Hematopoietic multipotent progenitor cell treated with erythropoietin and hydrocortisone succinate and interleukin-3 and kit ligand, for 6 days (in vitro differentiated cells): ENCODE results near the gene MAML3.

Source experiments
- DNase-seq: peaks from one replicate; pipeline ENCODE4 v3.0.0-alpha.2; 2015

Gene MAML3

DNA sequence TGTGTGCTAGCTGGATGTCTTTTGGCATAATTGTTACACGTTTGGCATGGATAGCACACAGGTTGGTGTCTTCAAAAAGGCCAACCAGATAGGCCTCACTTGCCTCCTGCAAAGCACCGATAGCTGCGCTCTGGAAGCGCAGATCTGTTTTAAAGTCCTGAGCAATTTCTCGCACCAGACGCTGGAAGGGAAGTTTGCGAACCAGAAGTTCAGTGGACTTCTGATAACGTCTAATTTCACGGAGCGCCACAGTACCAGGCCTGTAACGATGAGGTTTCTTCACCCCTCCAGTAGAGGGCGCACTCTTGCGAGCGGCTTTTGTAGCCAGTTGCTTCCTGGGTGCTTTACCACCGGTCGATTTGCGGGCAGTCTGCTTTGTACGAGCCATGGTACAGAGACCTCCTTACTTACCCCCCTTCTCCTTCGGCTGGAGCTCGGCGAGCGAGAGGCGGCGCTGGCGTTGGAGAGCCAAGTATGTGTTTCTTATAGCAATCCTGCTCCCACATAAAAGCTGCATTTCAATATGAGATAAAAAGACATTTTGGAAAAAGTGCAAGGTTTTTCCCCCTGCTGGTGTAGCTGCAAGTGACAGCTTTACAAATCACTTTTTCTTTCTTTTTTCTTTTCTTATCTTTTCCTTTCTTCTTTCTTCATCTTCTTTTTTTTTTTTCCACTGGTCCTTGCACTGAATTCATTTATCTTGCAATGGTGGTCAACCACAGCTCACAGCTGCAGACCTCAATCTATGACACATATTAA, 455.6 kb downstream of the MAML3 start:
- DNase-seq = peak; percentile 49

DNA sequence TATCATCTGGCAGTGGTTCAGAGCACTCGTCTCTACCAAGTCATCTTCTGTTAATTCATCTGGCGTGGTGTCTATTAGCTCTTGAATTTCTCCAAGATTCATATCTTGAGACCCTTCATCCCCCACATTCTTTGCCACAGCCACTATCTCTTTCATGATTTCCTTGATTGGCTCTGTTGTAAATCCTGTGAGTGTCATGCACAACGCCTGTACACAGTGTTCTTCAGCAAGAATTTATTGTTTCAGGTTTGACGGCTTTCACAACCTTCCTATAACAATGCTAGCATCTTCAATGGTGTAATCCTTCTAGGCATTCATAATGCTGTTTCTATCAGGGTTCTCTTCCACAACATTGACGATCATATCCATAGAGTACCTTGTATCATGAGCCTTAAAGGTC, 457.5 kb downstream of the MAML3 start:
- no peak for DNase-seq

DNA sequence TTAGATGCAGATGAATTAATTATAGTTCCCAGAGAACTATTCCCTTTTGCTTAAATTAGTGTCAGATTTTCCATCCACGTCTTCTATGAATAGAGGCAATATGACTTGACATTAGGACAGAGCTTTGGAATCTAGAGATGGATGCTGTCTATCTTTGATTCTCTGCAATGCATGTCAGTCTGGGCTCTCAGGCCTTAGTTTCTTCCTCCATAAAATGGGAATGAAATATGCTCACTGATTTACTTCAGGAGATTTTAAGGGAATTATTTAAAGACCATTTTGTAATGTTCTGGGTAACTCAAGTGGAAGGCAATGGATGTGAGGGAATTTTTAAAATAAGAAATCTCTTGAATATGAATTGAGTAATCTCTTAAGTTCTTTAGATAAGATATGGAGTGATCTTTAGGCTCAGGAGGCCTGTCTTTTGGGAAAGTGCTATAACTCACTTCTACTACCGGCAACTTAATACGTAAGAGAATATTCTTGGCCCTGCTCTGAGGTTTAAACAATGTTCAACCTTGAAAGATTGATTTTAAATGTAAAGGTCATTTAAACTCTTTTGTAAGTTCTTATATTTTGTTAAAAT, 459.4 kb downstream of the MAML3 start:
- DNase-seq = no peak

DNA sequence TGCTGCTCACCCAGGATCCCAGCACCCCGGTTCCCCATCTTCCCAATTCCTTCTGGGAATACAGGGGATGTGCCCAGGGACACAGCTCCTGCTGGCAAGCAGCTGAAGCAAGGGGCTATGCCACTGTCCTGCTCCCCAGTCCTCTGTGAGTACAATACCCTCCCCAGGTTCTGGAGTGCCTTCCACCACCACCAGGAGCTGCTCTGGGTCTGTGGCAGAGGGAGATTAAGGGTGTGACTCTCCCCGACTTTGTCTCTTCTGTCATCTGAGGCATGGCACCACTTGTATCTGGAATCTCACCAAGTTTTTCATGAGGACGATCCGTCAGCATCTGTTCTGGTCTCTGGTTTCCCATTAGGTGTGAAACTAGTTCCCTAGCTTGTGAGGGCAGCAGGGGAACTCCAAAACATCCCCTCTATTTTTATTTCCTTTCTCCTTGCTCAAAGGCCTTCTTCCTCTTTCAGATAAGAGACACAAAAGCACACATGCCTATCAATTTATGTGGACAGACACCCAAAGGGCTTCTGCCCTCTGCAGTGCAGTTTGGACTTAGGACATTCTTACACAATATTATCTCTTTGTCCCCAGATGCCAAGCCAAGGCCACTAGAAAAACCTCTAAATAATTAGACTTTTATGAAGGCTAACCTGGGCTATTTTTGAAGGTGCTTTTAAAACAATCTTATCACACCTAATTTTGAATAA, 461.5 kb downstream of the MAML3 start:
- peak; percentile 83 for DNase-seq

DNA sequence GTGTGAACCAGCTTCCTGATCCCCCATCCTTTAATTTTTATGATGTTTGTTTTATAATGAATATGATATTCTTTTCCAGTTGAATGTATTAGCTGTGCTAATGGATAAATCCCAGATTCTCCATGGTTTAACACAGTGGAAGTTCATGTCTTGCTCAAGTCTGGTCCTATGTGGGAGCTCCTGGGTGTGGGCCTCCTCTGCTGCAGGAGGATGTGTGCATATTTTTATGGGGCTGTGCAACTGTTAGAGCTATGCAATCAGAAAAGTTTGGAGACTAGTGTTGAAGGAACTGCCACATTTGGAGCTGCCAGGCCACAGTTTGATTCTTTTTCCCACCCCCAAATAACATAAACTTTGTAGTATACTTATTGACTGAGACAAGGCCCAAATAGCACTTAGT, 463.6 kb downstream of the MAML3 start:
- no peak for DNase-seq

DNA sequence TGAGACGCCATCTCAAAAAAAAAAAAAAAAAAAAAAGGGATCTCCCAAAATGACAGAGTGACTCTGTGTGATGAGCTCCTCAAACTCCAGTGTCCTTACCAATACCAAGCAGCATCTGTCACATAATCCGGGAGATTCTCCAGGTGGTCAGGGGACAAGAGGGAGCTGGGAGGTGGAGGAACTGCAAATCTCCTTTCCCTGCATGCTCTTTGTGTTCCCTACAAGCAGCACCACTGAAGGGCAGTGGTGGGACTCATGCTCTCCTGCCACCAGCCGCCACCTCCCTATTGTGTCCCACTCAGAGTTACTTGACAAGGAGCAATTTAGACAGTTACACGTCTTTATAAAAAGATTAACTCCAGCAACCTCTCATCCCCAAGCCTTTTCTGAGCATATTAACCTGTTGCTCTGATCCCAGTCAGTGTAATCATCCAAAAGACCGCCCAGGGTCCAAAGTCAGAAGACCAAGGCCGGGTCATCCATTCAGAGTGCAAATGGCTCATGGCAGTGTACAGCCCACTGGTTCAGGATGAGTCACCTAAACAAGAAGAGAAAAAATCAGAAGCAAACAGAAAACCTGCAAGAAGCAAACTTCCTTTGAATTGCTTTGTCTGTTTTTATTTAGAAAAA, 464.8 kb downstream of the MAML3 start:
- no peak for DNase-seq

DNA sequence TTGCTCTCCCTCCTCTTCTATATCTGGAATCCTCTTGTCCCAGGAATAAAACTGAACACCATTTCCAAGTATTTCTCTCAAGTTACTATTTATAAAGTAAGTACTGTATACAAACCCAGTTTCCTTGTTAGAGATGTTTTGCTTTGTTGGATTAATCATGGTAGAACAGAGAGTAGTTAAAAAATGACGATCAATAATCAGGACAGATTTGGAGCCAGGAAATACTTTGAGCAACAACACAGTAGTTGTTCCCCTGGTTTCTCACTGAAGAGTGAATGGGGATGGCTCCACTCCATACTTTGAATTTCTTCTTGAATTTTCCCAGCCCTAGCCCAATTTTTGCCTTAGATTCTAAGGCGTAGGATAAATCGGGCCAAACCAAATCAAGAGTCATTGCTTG, 467.0 kb downstream of the MAML3 start:
- DNase-seq = no peak

DNA sequence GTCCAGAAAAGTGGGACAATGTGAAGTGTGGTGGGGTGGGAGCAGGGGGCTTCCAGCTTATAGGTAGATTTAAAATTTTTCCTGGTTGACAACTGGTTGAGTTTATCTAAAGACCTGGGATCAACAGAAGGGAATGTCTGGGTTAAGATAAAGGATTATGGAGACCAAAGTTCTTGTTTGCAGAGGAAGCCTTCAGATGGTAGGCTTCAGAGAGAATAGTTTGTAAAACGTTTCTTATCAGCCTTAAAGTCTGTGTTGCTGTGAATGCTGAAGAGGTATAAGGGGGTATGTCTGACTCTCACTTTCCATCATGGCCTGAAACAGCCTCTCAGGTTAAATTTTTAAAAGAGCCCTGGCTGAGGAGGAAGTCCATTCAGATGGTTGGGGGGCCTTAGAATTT, 467.9 kb downstream of the MAML3 start:
- peak; percentile 60 for DNase-seq

DNA sequence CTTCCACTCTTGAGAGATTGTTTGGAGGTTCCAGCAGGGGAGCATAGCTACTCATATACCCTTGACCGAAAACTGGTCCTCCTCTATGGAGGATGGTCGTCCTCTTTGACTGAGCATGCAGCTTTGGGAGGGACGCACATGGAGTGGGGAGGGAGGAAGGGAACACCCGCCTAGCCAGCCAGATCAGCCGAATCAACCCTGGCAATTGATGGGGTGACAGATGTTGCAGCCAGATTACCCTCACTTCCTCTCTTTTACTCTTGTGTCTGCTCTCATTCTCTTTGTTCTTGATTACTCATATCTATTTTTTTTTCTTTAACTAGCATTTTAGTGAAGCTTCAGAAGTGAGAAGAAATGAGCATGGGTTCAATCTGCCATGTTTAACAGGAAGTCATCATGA, 468.8 kb downstream of the MAML3 start:
- peak; percentile 72 for DNase-seq

DNA sequence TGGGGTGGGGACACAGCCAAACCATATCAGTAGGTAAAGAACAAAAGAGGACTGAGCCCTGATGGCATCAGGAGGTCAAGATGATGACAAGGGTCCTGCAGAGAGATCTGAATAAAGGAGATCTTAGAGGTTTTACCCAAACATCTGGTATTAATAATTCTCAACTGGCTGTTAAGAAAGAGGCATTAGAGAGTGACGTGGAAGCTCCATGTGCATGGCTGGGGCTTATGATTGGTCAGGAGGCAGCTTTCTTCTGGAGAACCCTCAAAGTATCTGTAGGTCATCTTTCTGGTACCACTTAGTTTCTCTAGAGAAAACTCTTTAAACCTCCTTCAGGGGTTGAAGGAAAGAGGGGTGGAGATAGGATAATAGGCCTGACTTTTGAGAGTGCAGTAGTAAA, 469.6 kb downstream of the MAML3 start:
- no peak for DNase-seq

DNA sequence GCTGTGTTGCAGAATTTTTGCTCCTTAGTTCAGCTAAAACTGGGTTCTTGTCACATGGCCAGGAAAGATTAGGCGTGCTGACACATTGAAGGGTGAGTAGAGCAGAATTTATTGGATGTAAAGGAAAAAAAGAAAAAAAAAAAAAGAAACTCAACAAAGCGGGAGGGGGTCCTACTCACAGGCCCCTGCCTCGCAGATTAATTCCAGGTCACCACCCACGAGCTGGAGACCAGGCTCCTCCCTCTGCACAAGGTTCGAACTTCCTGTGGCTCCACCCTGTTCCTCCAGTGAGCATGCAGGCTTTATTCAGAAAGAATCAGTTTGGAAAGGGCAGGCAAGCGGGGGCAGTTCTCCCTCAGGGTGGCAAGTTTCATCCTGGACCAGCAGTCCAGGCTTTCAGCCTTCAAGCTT, 471.2 kb downstream of the MAML3 start:
- peak; percentile 52 for DNase-seq

DNA sequence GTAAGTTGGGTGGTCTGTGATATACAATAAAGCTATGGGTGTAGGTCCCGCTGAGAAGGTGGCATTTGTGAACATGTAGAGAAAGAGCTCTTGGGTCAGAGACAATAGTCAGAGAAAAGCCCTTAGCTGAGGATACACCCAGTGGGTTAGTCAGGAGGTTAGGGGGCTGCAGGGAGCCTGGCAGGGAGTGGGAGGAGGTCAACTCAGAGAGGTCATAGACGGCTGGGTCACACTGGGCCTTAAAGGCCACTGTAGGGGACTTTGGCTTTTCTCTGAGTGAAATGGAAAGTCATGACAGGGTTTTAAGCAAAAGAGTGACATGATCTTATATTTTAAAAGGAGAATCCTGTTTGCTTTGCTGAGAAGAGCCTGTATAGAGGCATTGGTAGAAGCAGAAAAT, 471.7 kb downstream of the MAML3 start:
- DNase-seq = no peak

DNA sequence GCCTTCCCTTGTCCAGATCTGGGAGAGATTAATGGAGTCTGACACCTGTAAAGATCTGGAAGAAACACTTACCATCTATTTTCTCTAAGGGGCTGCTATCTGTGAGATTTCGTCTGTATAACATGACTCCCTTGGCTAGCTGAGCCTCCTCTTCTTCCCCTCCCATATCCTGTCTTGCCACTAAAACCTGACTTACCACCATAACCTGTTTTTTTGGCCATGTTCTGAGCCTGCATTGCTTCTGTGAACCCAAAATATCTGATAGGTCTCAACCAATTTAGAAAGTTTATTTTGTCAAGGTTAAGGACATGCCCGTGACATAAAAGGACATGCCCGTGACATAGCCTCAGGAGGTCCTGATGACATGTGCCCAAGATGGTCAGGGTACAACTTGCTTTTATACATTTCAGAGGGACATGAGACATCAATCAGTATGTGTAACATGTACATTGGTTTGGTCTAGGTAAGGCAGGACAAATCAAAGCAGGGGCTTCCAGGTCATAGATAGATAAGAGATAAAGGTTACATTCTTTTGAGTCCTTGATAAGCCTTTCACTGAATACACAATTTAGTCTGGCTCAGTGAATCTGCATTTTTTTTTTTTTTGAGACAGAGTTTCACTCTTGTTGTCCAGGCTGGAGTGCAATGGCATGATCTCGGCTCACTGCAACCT, 476.9 kb downstream of the MAML3 start:
- DNase-seq = no peak

DNA sequence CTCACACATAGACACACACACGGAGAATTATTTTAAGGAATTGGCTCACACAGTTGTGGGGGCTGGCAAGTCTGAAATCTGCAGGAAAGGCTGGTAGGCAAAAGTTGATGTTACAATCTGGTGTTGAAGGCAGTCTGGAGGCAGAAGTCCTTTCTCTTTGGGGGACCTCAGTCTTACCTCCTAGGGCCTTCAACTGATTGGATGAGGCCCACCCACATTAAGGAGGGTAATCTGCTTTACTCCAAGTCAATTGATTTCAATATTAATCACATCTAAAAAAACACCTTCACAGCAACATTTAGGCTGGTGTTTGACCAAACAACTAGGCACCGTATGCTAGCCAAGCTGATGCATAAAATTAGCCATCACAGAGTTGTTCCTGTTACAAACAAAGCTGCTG, 477.6 kb downstream of the MAML3 start:
- no peak for DNase-seq

DNA sequence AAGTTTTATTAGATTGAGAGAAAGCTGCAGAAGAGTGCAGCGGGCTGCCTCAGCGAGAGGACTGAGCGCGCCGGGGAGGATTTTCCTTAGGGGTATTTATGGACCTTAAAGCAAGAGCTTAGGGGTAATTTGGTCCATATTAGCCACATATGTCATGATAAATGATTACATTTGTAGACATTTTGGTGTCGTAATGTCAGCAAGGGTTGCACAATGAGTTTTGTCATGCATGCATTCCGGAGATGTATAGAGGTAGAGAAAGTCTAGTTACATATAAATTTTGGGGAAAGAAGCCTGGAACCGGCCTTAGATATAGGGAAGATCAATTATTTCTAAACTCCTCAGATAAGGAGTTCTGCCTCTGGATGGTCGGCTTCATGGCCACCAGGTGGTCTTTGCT, 478.3 kb downstream of the MAML3 start:
- no peak for DNase-seq

DNA sequence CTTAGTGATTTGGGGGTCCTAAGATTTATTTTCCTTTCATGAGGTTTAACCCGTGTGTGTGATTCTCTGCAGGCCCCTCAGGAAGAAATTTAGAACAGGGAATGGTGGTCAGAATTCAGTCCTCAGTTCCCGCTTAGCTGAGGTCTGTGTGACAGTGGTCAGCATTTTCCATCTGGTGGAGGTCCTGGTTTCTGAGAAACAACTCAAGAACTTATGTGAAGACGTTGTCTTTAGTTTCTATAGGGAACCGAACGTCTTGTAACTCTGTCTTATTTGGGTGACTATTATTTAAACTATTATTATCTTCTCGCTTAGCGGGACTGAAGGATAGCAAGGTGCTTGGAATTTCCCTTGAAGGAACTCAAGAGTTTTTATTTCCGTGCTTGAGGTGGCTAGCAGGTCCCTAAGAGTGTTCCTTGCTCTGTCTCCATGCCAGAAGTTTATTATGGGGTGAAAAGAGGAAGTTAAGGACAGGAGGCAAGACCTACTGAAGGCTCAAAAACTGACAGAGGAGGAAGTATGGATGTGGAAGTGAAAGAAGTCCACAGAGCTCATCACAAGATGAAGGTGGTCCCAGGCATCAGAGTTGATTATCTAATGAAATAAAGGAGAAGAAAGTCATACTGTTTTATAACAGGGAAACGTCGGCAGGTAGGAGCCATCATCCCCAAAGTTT, 479.0 kb downstream of the MAML3 start:
- peak; percentile 59 for DNase-seq

DNA sequence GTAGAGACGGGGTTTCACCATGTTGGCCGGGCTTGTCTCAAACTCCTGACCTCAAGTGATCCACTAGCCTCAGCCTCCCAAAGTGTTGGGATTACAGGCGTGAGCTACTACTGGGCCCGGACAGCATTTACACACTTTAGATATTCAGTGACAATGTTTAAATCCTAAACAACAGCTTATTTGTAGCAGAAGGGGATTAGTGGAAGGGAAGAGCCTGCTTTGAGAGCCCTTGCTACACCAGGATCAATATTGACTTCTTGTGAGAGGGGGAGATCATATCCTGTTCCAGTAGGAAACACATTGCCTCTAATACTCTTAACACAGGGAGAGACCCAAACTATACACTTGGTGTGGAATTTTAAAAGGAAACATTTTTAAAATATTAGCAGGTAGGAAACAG, 481.3 kb downstream of the MAML3 start:
- DNase-seq = no peak

DNA sequence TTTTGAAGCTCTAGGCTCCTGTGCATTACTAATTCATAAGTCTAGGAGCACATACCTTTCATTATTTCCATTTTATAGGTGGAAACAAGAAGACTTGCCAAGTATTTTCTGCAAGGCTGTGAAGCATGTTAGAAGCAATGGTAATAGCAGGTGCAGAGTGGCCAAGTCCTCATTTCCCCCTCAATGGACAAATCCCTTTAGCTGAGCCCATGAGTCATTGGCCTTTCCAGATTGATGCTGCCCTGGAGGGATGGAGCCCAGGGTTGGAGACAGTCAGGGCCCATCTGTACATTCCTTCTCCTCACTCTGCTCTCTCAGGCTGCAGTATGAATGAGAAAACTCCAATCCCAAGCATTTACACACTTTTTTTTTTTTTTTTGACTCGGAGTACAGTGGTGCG, 481.8 kb downstream of the MAML3 start:
- DNase-seq = no peak

DNA sequence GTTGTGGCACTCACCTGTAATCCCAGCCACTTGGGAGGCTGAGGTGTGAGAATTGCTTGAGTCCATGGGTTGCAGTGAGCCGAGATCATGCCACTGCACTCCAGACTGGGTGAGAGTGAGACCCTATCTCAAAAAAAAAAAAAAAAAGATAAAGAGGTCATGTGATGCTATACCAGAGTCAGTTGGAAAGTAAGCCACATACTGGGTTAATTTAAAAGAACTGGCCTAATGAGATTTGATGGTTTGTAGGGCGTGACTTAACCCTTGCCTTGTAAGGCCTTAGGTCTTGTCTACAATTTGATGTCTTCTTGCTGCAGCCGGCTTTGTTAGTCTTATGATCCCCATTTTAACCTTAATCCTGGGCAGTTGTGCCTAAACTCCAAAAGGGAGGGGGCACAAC, 483.2 kb downstream of the MAML3 start:
- peak; percentile 58 for DNase-seq

DNA sequence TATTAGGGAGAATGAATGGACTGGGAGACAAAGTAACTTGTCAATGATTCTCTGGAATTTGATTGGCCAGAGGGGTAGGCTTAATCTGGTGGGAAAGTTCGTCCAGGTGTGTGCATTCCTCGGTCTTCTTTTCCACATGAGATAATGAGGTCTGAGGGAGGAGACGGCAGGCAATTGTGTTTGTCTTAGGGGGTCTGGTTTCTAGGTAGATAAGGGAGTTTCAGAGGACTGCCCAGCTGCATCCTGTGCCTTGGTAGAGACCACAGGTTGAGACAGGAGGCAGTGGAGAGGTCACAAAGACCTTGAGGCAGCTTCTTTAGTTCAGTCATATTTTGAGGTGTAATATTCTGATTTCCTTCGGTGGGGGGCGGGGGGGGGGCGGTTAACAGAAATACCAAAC, 484.1 kb downstream of the MAML3 start:
- no peak for DNase-seq

DNA sequence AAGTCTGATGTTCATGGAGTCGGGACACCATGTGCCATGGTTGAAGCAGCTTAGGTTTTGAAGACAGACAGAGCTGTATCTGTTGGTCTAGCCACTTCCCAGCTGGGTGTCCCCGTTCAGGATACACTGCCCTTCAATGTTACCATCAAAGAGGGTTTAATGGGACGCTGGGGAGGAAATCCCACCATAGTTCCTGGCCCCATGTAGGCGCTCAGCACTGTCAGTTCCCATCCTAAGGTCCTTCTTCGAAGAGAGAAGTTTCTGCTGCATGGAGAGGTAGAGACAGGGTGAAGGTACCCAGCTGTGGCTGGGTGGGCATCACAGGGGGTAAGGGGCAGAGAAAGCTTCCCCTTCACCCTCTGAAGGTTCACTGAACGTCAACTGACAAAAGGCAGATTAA, 484.6 kb downstream of the MAML3 start:
- no peak for DNase-seq

DNA sequence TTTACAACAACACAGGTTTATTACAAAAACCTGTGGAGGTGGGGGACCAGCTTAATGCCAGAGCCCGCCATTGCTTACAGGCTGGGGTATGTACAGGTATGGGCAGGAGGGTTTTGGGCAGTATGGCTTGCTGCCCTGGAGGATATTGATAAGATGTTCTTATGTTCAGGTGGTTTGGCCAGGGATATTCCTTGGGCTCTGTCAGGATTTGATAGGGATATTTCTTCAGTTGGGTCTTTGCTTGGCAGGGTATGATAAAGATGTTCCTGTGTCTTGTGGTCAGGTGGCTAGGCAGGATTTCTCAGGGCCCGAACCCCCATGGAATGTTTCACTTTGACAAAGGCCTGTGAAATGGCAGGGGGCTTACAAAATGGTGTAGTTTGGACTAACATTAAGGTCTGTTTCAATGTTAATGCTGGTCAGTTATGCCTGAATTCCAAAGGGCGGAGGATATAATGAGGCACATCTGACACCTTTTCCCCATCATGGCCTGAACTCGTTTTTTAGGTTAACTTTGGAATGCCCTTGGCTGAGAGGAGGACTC, 485.3 kb downstream of the MAML3 start:
- peak; percentile 75 for DNase-seq
